Mesenchymal stem cell (in vitro differentiated cells and primary cell): ENCODE results near the gene STARD10.
A peak's percentile ranks its signal among the peaks of the same experiment; 100 is the strongest.

Source experiments
- DNase-seq: peaks from one replicate; pipeline ENCODE4 v3.0.0-alpha.2; 2013
- H2AFZ ChIP-seq: one replicate; pipeline ENCODE4 v1.6.1; 2013; ENCODE audit warnings: low read depth, mild to moderate bottlenecking, control low read depth, inconsistent platforms, low read length, moderate library complexity
- H2AK5ac ChIP-seq: 2 replicates; pipeline ENCODE4 v1.6.1; 2013; ENCODE audit warnings: low read length, moderate library complexity, mild to moderate bottlenecking, inconsistent platforms; ENCODE audit not compliant: severe bottlenecking
- H2BK120ac ChIP-seq: one replicate; pipeline ENCODE4 v1.6.1; 2013; ENCODE audit warnings: low read depth, mild to moderate bottlenecking, inconsistent platforms, low read length, moderate library complexity
- H2BK12ac ChIP-seq, 2 experiments: one replicate each; pipeline ENCODE4 v1.6.1; 2013; ENCODE audit warnings: inconsistent platforms in 2 of 2, low read length in 2 of 2, mild to moderate bottlenecking in 2 of 2, moderate library complexity in 2 of 2, control low read depth in 1 of 2
- H2BK15ac ChIP-seq: one replicate; pipeline ENCODE4 v1.6.1; 2013; ENCODE audit warnings: mild to moderate bottlenecking, low read depth, inconsistent platforms; ENCODE audit not compliant: poor library complexity, severe bottlenecking
- H2BK5ac ChIP-seq: 2 replicates; pipeline ENCODE4 v1.6.1; 2013; ENCODE audit warnings: low read depth, mild to moderate bottlenecking, low read length, control low read depth, inconsistent platforms; ENCODE audit not compliant: poor library complexity, severe bottlenecking
- H3K14ac ChIP-seq, 2 experiments: one replicate each; pipeline ENCODE4 v1.6.1; 2013; ENCODE audit warnings: inconsistent platforms in 2 of 2, low read length in 2 of 2, control low read depth in 1 of 2, mild to moderate bottlenecking in 1 of 2, moderate library complexity in 1 of 2
- H3K18ac ChIP-seq, 2 experiments: one replicate each; pipeline ENCODE4 v1.6.1; 2013; ENCODE audit warnings: inconsistent platforms in 2 of 2, low read length in 2 of 2, control low read depth in 1 of 2, low read depth in 1 of 2, mild to moderate bottlenecking in 1 of 2
- H3K23ac ChIP-seq, 2 experiments: one replicate each; pipeline ENCODE4 v1.6.1; 2013; ENCODE audit warnings: inconsistent platforms in 2 of 2, low read length in 2 of 2, mild to moderate bottlenecking in 2 of 2, moderate library complexity in 2 of 2, control low read depth in 1 of 2
- H3K27ac ChIP-seq: 2 replicates; pipeline ENCODE4 v1.5.1; 2013; ENCODE audit warnings: mild to moderate bottlenecking, moderate library complexity, low read length, control low read depth, inconsistent platforms; ENCODE audit not compliant: poor library complexity, severe bottlenecking
- H3K27me3 ChIP-seq, 2 experiments: 2 replicates each; pipeline versions ENCODE4 v1.6.1 to v1.7.0; 2013; ENCODE audit warnings: low read length in 2 of 2, mild to moderate bottlenecking in 2 of 2, moderate library complexity in 2 of 2, control low read depth in 1 of 2, inconsistent platforms in 1 of 2; ENCODE audit not compliant: control insufficient read depth in 1 of 2, insufficient read depth in 1 of 2
- H3K36me3 ChIP-seq, 2 experiments: 2 replicates each; pipeline versions ENCODE4 v1.6.1 to v1.7.0; 2013; ENCODE audit warnings: low read length in 2 of 2, control low read depth in 1 of 2, inconsistent platforms in 1 of 2, low read depth in 1 of 2, mild to moderate bottlenecking in 1 of 2; ENCODE audit not compliant: insufficient read depth in 2 of 2, control insufficient read depth in 1 of 2
- H3K4ac ChIP-seq, 2 experiments: one replicate each; pipeline ENCODE4 v1.6.1; 2013; ENCODE audit warnings: inconsistent platforms in 2 of 2, low read length in 2 of 2, mild to moderate bottlenecking in 2 of 2, moderate library complexity in 2 of 2, control low read depth in 1 of 2, low read depth in 1 of 2
- H3K4me1 ChIP-seq: 2 replicates; pipeline ENCODE4 v1.6.1; 2013; ENCODE audit warnings: low read depth, low read length, control low read depth; ENCODE audit not compliant: control insufficient read depth, insufficient read depth
- H3K4me2 ChIP-seq: 2 replicates; pipeline ENCODE4 v1.6.1; 2013; ENCODE audit warnings: low read length, mild to moderate bottlenecking, inconsistent platforms; ENCODE audit not compliant: poor library complexity, severe bottlenecking
- H3K4me3 ChIP-seq, 2 experiments: 2 replicates each; pipeline versions ENCODE4 v1.5.1 to v1.7.0; 2013; ENCODE audit warnings: low read length in 2 of 2, mild to moderate bottlenecking in 2 of 2, control low read depth in 1 of 2, low read depth in 1 of 2; ENCODE audit not compliant: insufficient read depth in 1 of 2
- H3K79me1 ChIP-seq: replicated peaks from 2 replicates; pipeline ENCODE4 v1.6.1; 2013; ENCODE audit warnings: mild to moderate bottlenecking, control low read depth, low read length, inconsistent platforms; ENCODE audit not compliant: poor library complexity, severe bottlenecking
- H3K9ac ChIP-seq: 2 replicates; pipeline ENCODE4 v1.7.0; 2013; ENCODE audit warnings: mild to moderate bottlenecking, low read length, moderate library complexity
- H3K9me3 ChIP-seq: 2 replicates; pipeline ENCODE4 v1.7.0; 2013; ENCODE audit warnings: mild to moderate bottlenecking, low read length; ENCODE audit not compliant: control insufficient read depth
- H4K8ac ChIP-seq: one replicate; pipeline ENCODE4 v1.6.1; 2013; ENCODE audit warnings: inconsistent platforms, mild to moderate bottlenecking, low read length, moderate library complexity
- H4K91ac ChIP-seq: one replicate; pipeline ENCODE4 v1.6.1; 2013; ENCODE audit warnings: mild to moderate bottlenecking, low read length, inconsistent platforms
- WGBS: methylation state at CpG from one replicate; pipeline ENCODE4 v1.1.7; 2013; ENCODE audit warnings: mixed read lengths; 5-methylcytosine and 5-hydroxymethylcytosine counted together

STARD10 gene

GRCh38 chr11:72825661-72826060 lies 31.8 kb upstream of the STARD10 start:
- H2BK5ac ChIP-seq, result no peak overlapping the region
- 95% methylated on average over 4 of the region's 4 CpGs for WGBS
- H3K23ac ChIP-seq, result no peak overlapping the region
- no peak overlapping the region for H2BK12ac ChIP-seq
- H3K4me3 ChIP-seq, result no peak overlapping the region
- no peak overlapping the region for H2AFZ ChIP-seq
- H3K9ac ChIP-seq, result no peak overlapping the region
- H4K8ac ChIP-seq, result no peak overlapping the region
- H3K4ac ChIP-seq, result no peak overlapping the region
- H2BK120ac ChIP-seq, result no peak overlapping the region
- no peaks in the 10 kb centered on the region for H3K9me3 ChIP-seq
- DNase-seq, result no peak
- H3K14ac ChIP-seq, result no peak overlapping the region
- H2AK5ac ChIP-seq, result no peak overlapping the region
- H3K27ac ChIP-seq, result no peak overlapping the region
- no peak overlapping the region for H3K18ac ChIP-seq
- peaks cover 0 to 24% of the 10 kb centered on the region in 2 experiments for H3K36me3 ChIP-seq
- peaks cover 38% of the 10 kb centered on the region for H3K4me1 ChIP-seq
- no peak overlapping the region for H4K91ac ChIP-seq
- no peak overlapping the region for H3K4me2 ChIP-seq
- H2BK15ac ChIP-seq, result no peak overlapping the region
- H3K79me1 ChIP-seq, result no peaks in the 10 kb centered on the region
- no peaks in the 10 kb centered on the region for H3K27me3 ChIP-seq

- Histone ChIP-seq H2AK5ac (no peak overlapping the region), H3K27ac (no peak overlapping the region), H3K4ac (no peak overlapping the region), H3K9me3 (no peaks in the 10 kb centered on the region), H2AFZ (no peak overlapping the region), H3K4me2 (no peak overlapping the region), H3K36me3 (peaks cover 0 to 21% of the 10 kb centered on the region in 2 experiments), H3K4me3 (no peak overlapping the region), H3K79me1 (no peaks in the 10 kb centered on the region), H2BK15ac (no peak overlapping the region), H2BK120ac (no peak overlapping the region), H3K4me1 (peaks cover 38% of the 10 kb centered on the region), H3K14ac (no peak overlapping the region), H3K23ac (no peak overlapping the region), H3K27me3 (no peaks in the 10 kb centered on the region), H3K9ac (no peak overlapping the region), H2BK12ac (no peak overlapping the region), H4K91ac (peak overlapping the region; percentile 3), H3K18ac (no peak overlapping the region), H4K8ac (no peak overlapping the region), H2BK5ac (no peak overlapping the region)
- no peak for DNase-seq
- 84% methylated on average over 6 of the region's 15 CpGs for WGBS
Measured at GRCh38 chr11:72824811-72825505, 31.1 kb upstream of the STARD10 start.

- no peak overlapping the region for H4K8ac ChIP-seq
- no peaks in the 10 kb centered on the region for H3K27me3 ChIP-seq
- no peak overlapping the region for H3K4me3 ChIP-seq
- H3K14ac ChIP-seq, result no peak overlapping the region
- no peak overlapping the region for H2BK120ac ChIP-seq
- no peak for DNase-seq
- H3K23ac ChIP-seq, result peak overlapping the region in 1 of 2 experiments; percentile 46
- no peak overlapping the region for H3K4ac ChIP-seq
- no peak overlapping the region for H3K9ac ChIP-seq
- peaks cover 2 to 14% of the 10 kb centered on the region in 2 experiments for H3K36me3 ChIP-seq
- H2BK15ac ChIP-seq, result no peak overlapping the region
- no peak overlapping the region for H3K4me2 ChIP-seq
- no peaks in the 10 kb centered on the region for H3K79me1 ChIP-seq
- no peak overlapping the region for H2AK5ac ChIP-seq
- H2BK5ac ChIP-seq, result no peak overlapping the region
- H3K27ac ChIP-seq, result no peak overlapping the region
- no peaks in the 10 kb centered on the region for H3K9me3 ChIP-seq
- 91% methylated on average over 7 of the region's 7 CpGs for WGBS
- no peak overlapping the region for H2AFZ ChIP-seq
- no peak overlapping the region for H4K91ac ChIP-seq
- H2BK12ac ChIP-seq, result peak overlapping the region in 1 of 2 experiments; percentile 21
- peaks cover 37% of the 10 kb centered on the region for H3K4me1 ChIP-seq
- no peak overlapping the region for H3K18ac ChIP-seq
Measured at GRCh38 chr11:72824020-72824419, 30.2 kb upstream of the STARD10 start.

DNA sequence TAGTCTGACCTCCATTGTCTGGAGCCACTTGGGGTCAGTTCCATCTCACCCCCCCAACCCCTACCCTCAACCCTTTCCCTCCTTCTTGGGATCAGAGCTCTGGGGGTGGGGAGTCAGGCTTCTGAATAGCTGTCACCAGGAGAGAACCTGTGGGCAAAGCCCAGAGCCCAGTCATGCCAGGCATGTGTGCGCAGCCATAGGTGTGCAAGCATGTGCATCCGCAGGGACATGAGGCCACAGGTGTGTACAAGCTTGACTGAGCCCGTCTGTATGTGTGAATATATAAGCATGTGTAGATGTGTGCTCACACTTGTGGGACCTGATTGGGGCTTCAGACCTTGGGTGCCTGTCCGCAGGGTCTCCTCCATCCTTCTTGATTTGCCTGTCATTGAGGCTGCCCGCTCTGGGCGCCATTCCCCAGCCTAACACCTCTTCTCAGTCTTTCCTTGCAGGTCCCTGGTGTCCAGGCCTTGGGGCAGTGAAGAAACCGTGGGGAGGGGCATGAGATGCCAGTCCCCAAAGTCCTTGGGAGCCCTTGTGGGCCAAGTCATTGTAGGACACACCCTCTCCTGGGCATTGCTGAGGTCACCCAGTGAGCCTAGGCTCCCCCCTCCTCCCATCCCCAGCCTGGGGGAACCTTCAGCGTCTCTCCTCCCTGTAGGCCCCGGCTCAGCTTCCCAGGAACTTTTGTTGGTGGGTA lies 29.4 kb upstream of the STARD10 start:
- Histone ChIP-seq H3K36me3 (peaks cover 8 to 9% of the 10 kb centered on the region in 2 experiments), H3K14ac (no peak overlapping the region), H3K9me3 (no peaks in the 10 kb centered on the region), H3K9ac (no peak overlapping the region), H3K27ac (no peak overlapping the region), H4K8ac (no peak overlapping the region), H3K4me3 (no peak overlapping the region), H3K27me3 (no peaks in the 10 kb centered on the region), H3K4me2 (no peak overlapping the region), H3K4me1 (peaks cover 33% of the 10 kb centered on the region), H2AK5ac (no peak overlapping the region), H3K18ac (no peak overlapping the region), H2BK12ac (no peak overlapping the region), H2BK120ac (no peak overlapping the region), H3K4ac (peak overlapping the region in 1 of 2 experiments; percentile 0), H3K79me1 (no peaks in the 10 kb centered on the region), H2BK15ac (no peak overlapping the region), H2AFZ (no peak overlapping the region), H4K91ac (no peak overlapping the region), H2BK5ac (no peak overlapping the region), H3K23ac (no peak overlapping the region)
- 93% methylated on average over 9 of the region's 9 CpGs for WGBS
- no peak for DNase-seq
